GM13976 (cell line): Measurements from ENCODE around the gene ABCG8.

Experiments used
- DNase-seq: peaks from one replicate; pipeline ENCODE4 v3.0.0; 2012; ENCODE audit warnings: low spot score
- CTCF ChIP-seq: IDR thresholded peaks from 2 replicates; pipeline ENCODE4 v1.5.1; 2012; ENCODE audit warnings: borderline replicate concordance, mild to moderate bottlenecking; ENCODE audit not compliant: insufficient read depth; ENCODE audit errors: extremely low read depth, missing control alignments, control extremely low read depth
- in situ Hi-C: fragments of 300-500 bp; cut with MboI; formaldehyde crosslinking; loops from one replicate; pipeline ENCODE4 v1.12.0; 2022; ENCODE audit warnings: low sequenced_read_pairs, mixed read lengths, inconsistent platforms; ENCODE audit not compliant: unreplicated experiment

Gene ABCG8

GRCh38 chr2:43845181-43845580 is 6.4 kb downstream of the ABCG8 start:
- no peak for TF ChIP-seq CTCF
- in situ Hi-C loops = no loop called here
- no peak for DNase-seq

GRCh38 chr2:43846140-43846793 is 7.5 kb downstream of the ABCG8 start:
- TF ChIP-seq CTCF = no peak
- in situ Hi-C loops = no loop called here
- peak; percentile 2 for DNase-seq

GRCh38 chr2:43848214-43848613 is 9.4 kb downstream of the ABCG8 start:
- peak; percentile 15 for DNase-seq
- in situ Hi-C loops = no loop called here

DNA sequence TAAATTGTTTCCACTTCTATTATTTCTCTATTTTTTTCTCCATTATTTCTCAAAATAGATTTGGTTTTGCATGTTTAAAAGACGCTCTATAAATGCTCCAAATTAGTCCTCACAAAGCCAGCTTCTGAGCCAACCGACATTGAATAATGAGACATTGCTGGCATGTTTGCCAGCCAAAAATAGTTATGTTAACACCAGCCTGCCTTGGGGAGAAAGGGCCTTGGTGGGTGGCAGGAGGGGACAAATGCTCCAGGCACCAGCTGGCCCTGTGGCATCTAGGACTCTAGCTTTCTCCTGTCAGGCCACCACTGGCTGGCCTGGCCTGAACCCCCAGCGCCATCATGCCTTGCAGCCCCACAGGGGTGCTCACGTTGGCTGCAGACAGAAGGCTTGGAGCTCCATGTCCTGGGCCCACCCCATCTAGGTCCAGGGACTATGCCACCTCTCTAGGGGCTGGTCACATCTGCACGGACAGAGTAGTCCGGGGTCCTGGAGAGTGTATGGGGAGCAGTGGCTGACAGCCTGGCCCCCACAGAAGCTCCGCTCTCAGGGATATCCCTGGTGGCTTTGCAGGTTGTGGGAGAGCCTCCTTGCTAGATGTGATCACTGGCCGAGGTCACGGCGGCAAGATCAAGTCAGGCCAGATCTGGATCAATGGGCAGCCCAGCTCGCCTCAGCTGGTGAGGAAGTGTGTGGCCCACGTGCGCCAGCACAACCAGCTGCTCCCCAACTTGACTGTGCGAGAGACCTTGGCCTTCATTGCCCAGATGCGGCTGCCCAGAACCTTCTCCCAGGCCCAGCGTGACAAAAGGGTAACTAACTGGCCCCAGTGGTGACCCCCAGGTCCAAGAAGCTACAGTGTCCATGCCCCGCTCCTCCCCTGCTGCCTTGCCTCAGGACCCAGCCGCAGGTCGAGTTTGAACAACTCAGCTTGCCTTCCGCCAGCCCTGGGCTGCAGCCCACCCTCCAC is 12.5 kb downstream of the ABCG8 start:
- no peak for TF ChIP-seq CTCF
- in situ Hi-C loops = no loop called here
- peak; percentile 10 for DNase-seq

More at GRCh38 chr2:43848214-43848613, 9.4 kb downstream of the ABCG8 start:
- TF ChIP-seq CTCF = no peak

GRCh38 chr2:43852196-43852730 is 13.5 kb downstream of the ABCG8 start:
- in situ Hi-C loops = no loop called here
- TF ChIP-seq CTCF = no peak
- DNase-seq = peak; percentile 5

GRCh38 chr2:43853141-43854081 is 14.6 kb downstream of the ABCG8 start:
- no peak for TF ChIP-seq CTCF
- DNase-seq = peak; percentile 4

More at GRCh38 chr2:43853141-43854081, 14.6 kb downstream of the ABCG8 start:
- in situ Hi-C loops = no loop called here
